NCI-H2227 (cell line): Measurements from ENCODE around the gene G3BP2.
"Not testable (repeated sequence)": the region's sequence is repeated elsewhere in the genome, so short reads cannot be mapped to it uniquely, and the experiment has no call there.

Experiments
- DNase-seq: peaks from one replicate; lab custom pipeline; 2025; ENCODE audit not compliant: unreplicated experiment; lab: John Stamatoyannopoulos, UW

Gene G3BP2

GRCh38 chr4:75673027-75673958, at the start of gene G3BP2:
Gene G3BP2 (minus strand): TSS chr4:75673411. CDS start chr4:75662025, 11,386 bp downstream.
- peak; percentile 98 for DNase-seq

GRCh38 chr4:75722417-75722816, 49.2 kb upstream of the G3BP2 start:
- DNase-seq, result no peak

GRCh38 chr4:75718529-75718928, 45.3 kb upstream of the G3BP2 start:
- no peak for DNase-seq

- DNase-seq, result no peak
Measured at GRCh38 chr4:75717408-75717807, 44.2 kb upstream of the G3BP2 start.

GRCh38 chr4:75716054-75716453, 42.8 kb upstream of the G3BP2 start:
- DNase-seq, result not testable (repeated sequence)

GRCh38 chr4:75715105-75715799, 42.0 kb upstream of the G3BP2 start:
- DNase-seq, result no peak

- no peak for DNase-seq
Measured at GRCh38 chr4:75714704-75715103, 41.5 kb upstream of the G3BP2 start.

GRCh38 chr4:75714011-75714410, 40.8 kb upstream of the G3BP2 start:
- no peak for DNase-seq

GRCh38 chr4:75710246-75710645, 37.0 kb upstream of the G3BP2 start:
- DNase-seq, result no peak

- no peak for DNase-seq
Measured at GRCh38 chr4:75708218-75708691, 35.0 kb upstream of the G3BP2 start.

GRCh38 chr4:75705198-75705977, 32.2 kb upstream of the G3BP2 start:
- peak; percentile 38 for DNase-seq

GRCh38 chr4:75702919-75703411, 29.8 kb upstream of the G3BP2 start:
- DNase-seq, result no peak

- no peak for DNase-seq
Measured at GRCh38 chr4:75699299-75699698, 26.1 kb upstream of the G3BP2 start.

- no peak for DNase-seq
Measured at GRCh38 chr4:75698963-75699228, 25.7 kb upstream of the G3BP2 start.

- no peak for DNase-seq
Measured at GRCh38 chr4:75698162-75698962, 25.2 kb upstream of the G3BP2 start.

GRCh38 chr4:75696581-75696980, 23.4 kb upstream of the G3BP2 start:
- DNase-seq, result no peak

- no peak for DNase-seq
Measured at GRCh38 chr4:75696071-75696470, 22.9 kb upstream of the G3BP2 start.

- DNase-seq, result not testable (repeated sequence)
Measured at GRCh38 chr4:75692066-75692465, 18.9 kb upstream of the G3BP2 start.

- DNase-seq, result not testable (repeated sequence)
Measured at GRCh38 chr4:75687125-75687524, 13.9 kb upstream of the G3BP2 start.

- DNase-seq, result no peak
Measured at GRCh38 chr4:75686346-75686745, 13.1 kb upstream of the G3BP2 start.
